Upper lobe of left lung (tissue), 6 donors: Measurements from ENCODE around the gene MAP2K5. TPM values are rescaled to one million over a fixed set of nuclear protein-coding genes. Genes with fewer than 3 reads are reported as not detected.
A peak's percentile ranks its signal among the peaks of the same experiment; 100 is the strongest.

ENCODE experiments used
- ATAC-seq, 2 donors: fragments of 200-7000 bp; cut with Tn5 transposase; one replicate each; pipeline ENCODE4 v1.9.1; 2022; ENCODE audit warnings: mild to moderate bottlenecking in 2 of 2, moderate library complexity in 2 of 2; ENCODE audit not compliant: low FRiP score in 2 of 2
- DNase-seq, 2 donors: peaks; one replicate each; pipeline ENCODE4 v3.0.0-alpha.2; 2019 to 2020
- H3K27ac ChIP-seq, 4 donors: fragments of 200-600 bp; sonication (generic); one replicate each; pipeline ENCODE4 v1.5.1; 2016 to 2019
- H3K27me3 ChIP-seq, 4 donors: fragments of 200-600 bp; sonication (generic); one replicate each; pipeline ENCODE4 v1.5.1; 2017 to 2019
- H3K36me3 ChIP-seq, 4 donors: fragments of 200-600 bp; sonication (generic); one replicate each; pipeline ENCODE4 v1.5.1; 2016 to 2019
- H3K4me1 ChIP-seq, 4 donors: fragments of 200-600 bp; sonication (generic); one replicate each; pipeline ENCODE4 v1.5.1; 2018 to 2019
- H3K4me3 ChIP-seq, 4 donors: fragments of 200-600 bp; sonication (generic); one replicate each; pipeline ENCODE4 v1.5.1; 2017 to 2019; ENCODE audit warnings: mild to moderate bottlenecking in 2 of 4, moderate library complexity in 1 of 4
- H3K9me3 ChIP-seq, 4 donors: fragments of 200-600 bp; sonication (generic); one replicate each; pipeline ENCODE4 v1.5.1; 2018 to 2019
- CTCF ChIP-seq, 6 experiments: fragments of 450-650 bp in 4 of 6; fragments of 200-600 bp in 2 of 6; sonication (generic) in 2 of 6; IDR thresholded peaks; one replicate each; pipeline ENCODE4 v1.5.1; 2016 to 2019; ENCODE audit warnings: antibody characterized with exemption in 6 of 6
- EP300 ChIP-seq, 4 donors: sonication (generic); formaldehyde crosslinking; IDR thresholded peaks; one replicate each; pipeline ENCODE4 v1.5.1; 2017; ENCODE audit warnings: antibody characterized with exemption in 4 of 4, control low read depth in 2 of 4
- POLR2A ChIP-seq, 4 donors: fragments of 450-650 bp; IDR thresholded peaks; one replicate each; pipeline ENCODE4 v1.5.1; 2016 to 2017; ENCODE audit warnings: antibody characterized with exemption in 4 of 4, mild to moderate bottlenecking in 2 of 4
- POLR2AphosphoS5 ChIP-seq, 2 donors: sonication (generic); formaldehyde crosslinking; IDR thresholded peaks; one replicate each; pipeline ENCODE4 v1.5.1; 2017; ENCODE audit warnings: antibody characterized with exemption in 2 of 2
- WGBS, 2 donors: methylation state at CpG; one replicate each; pipeline ENCODE4 v1.1.5; 2017 to 2018; 5-methylcytosine and 5-hydroxymethylcytosine counted together
- total RNA-seq, 6 donors: library from RNA; depleted of rRNA in 4 of 6; stranded (reverse); fragments of >200 nt in 4 of 6; gene quantifications; one replicate each; pipeline versions ENCODE4 v1.1.0 to v1.2.1, GENCODE V29; 2016 to 2021
- donor health status: DM: no; HTN: no; CAD: no; lungs with moderate emphysema.
- donor health status: DM: no; HTN: yes; CAD: no; lungs with severe emphysema.

The MAP2K5 gene
- total RNA-seq, 6 donors from 2014 or later: 7.8 to 25.6 (median 16.0) TPM

GRCh38 chr15:67537771-67538170, 4.7 kb upstream of the MAP2K5 start:
- ATAC-seq (no peak), DNase-seq (no peak)
- no peaks in the 10 kb centered on the region for H3K27me3 ChIP-seq
- H3K4me3 ChIP-seq: no peak overlapping the region
- no peak overlapping the region for H3K27ac ChIP-seq
- H3K9me3 ChIP-seq: no peaks in the 10 kb centered on the region
- TF ChIP-seq CTCF (IDR thresholded peaks at IDR 0.05): no peak
- TF ChIP-seq POLR2A (IDR thresholded peaks at IDR 0.05): no peak
- no peaks in the 10 kb centered on the region for H3K36me3 ChIP-seq
- WGBS, 2 donors: 93% methylated on average over 1 of the region's 1 CpG
- peaks cover 0 to 8% (median 6%) of the 10 kb centered on the region in 4 donors for H3K4me1 ChIP-seq

GRCh38 chr15:67543348-67543718, 830 bp downstream of the MAP2K5 start:
- ATAC-seq: no peak
- no peaks in the 10 kb centered on the region for H3K9me3 ChIP-seq
- no peaks in the 10 kb centered on the region for H3K27me3 ChIP-seq
- WGBS, 2 donors: 51 to 64% methylated on average over 7 of the region's 7 CpGs
- peak in 1 of 2 donors; percentile 27 for DNase-seq
- H3K4me3 ChIP-seq: peak overlapping the region; percentile 38 to 89 (median 86)
- H3K36me3 ChIP-seq: peaks cover 0 to 7% (median 0%) of the 10 kb centered on the region in 4 donors
- no peak for TF ChIP-seq POLR2A (IDR thresholded peaks at IDR 0.05)
- no peak for TF ChIP-seq CTCF (IDR thresholded peaks at IDR 0.05)
- TF ChIP-seq POLR2AphosphoS5 (IDR thresholded peaks at IDR 0.05): no peak
- no peak for TF ChIP-seq EP300 (IDR thresholded peaks at IDR 0.05)
- peak overlapping the region; percentile 83 to 90 (median 86) for H3K27ac ChIP-seq
- peaks cover 12 to 35% (median 24%) of the 10 kb centered on the region in 4 donors for H3K4me1 ChIP-seq

GRCh38 chr15:67544475-67544874, 2.0 kb downstream of the MAP2K5 start:
- DNase-seq: no peak
- Histone ChIP-seq H3K9me3 (no peaks in the 10 kb centered on the region), H3K27me3 (no peaks in the 10 kb centered on the region), H3K36me3 (peaks cover 0 to 7% (median 0%) of the 10 kb centered on the region in 4 donors), H3K4me1 (peaks cover 12 to 46% (median 35%) of the 10 kb centered on the region in 4 donors), H3K4me3 (no peak overlapping the region), H3K27ac (no peak overlapping the region)
- ATAC-seq: no peak
- TF ChIP-seq POLR2AphosphoS5 (IDR thresholded peaks at IDR 0.05) (no peak), EP300 (IDR thresholded peaks at IDR 0.05) (no peak), POLR2A (IDR thresholded peaks at IDR 0.05) (no peak), CTCF (IDR thresholded peaks at IDR 0.05) (no peak)
- 81 to 98% methylated on average over 3 of the region's 3 CpGs for WGBS, 2 donors

- no peaks in the 10 kb centered on the region for H3K27me3 ChIP-seq
- TF ChIP-seq POLR2A (IDR thresholded peaks at IDR 0.05) (no peak), CTCF (IDR thresholded peaks at IDR 0.05) (no peak), POLR2AphosphoS5 (IDR thresholded peaks at IDR 0.05) (no peak), EP300 (IDR thresholded peaks at IDR 0.05) (no peak)
- no peak for DNase-seq
- no peak overlapping the region for H3K27ac ChIP-seq
- ATAC-seq: no peak
- H3K36me3 ChIP-seq: peaks cover 0 to 14% (median 0%) of the 10 kb centered on the region in 4 donors
- H3K4me1 ChIP-seq: peaks cover 12 to 44% (median 37%) of the 10 kb centered on the region in 4 donors
- WGBS, 2 donors: 68 to 84% methylated on average over 3 of the region's 3 CpGs
- H3K4me3 ChIP-seq: no peak overlapping the region
- no peaks in the 10 kb centered on the region for H3K9me3 ChIP-seq
Measured at GRCh38 chr15:67545864-67546263, 3.4 kb downstream of the MAP2K5 start.

- H3K4me3 ChIP-seq: no peak overlapping the region
- H3K27ac ChIP-seq: no peak overlapping the region
- peaks cover 0 to 21% (median 0%) of the 10 kb centered on the region in 4 donors for H3K36me3 ChIP-seq
- 89 to 94% methylated on average over 2 of the region's 2 CpGs for WGBS, 2 donors
- peaks cover 12 to 38% (median 32%) of the 10 kb centered on the region in 4 donors for H3K4me1 ChIP-seq
- ATAC-seq (no peak), DNase-seq (no peak)
- H3K27me3 ChIP-seq: no peaks in the 10 kb centered on the region
- TF ChIP-seq CTCF (IDR thresholded peaks at IDR 0.05): no peak
- no peak for TF ChIP-seq POLR2AphosphoS5 (IDR thresholded peaks at IDR 0.05)
- no peak for TF ChIP-seq POLR2A (IDR thresholded peaks at IDR 0.05)
- TF ChIP-seq EP300 (IDR thresholded peaks at IDR 0.05): no peak
- no peaks in the 10 kb centered on the region for H3K9me3 ChIP-seq
Measured at GRCh38 chr15:67547064-67547463, 4.6 kb downstream of the MAP2K5 start.
